OCI-M2 (cell line): ENCODE measurements around the gene SYT1.

Experiments
- DNase-seq: peaks from one replicate; lab custom pipeline; 2025; ENCODE audit not compliant: unreplicated experiment; lab: John Stamatoyannopoulos, UW

The SYT1 gene

GRCh38 chr12:79333144-79333543, 468.6 kb downstream of the SYT1 start:
- DNase-seq = no peak

GRCh38 chr12:79337662-79338290, 473.2 kb downstream of the SYT1 start:
- DNase-seq = no peak

GRCh38 chr12:79344855-79345847, 480.6 kb downstream of the SYT1 start:
- no peak for DNase-seq

- no peak for DNase-seq
Measured at GRCh38 chr12:79347866-79348265, 483.3 kb downstream of the SYT1 start.

- no peak for DNase-seq
Measured at GRCh38 chr12:79351251-79351650, 486.7 kb downstream of the SYT1 start.

GRCh38 chr12:79356216-79356615, 491.6 kb downstream of the SYT1 start:
- DNase-seq = no peak

- DNase-seq = no peak
Measured at GRCh38 chr12:79357048-79357447, 492.5 kb downstream of the SYT1 start.

GRCh38 chr12:79358716-79359300, 494.2 kb downstream of the SYT1 start:
- DNase-seq = no peak

- no peak for DNase-seq
Measured at GRCh38 chr12:79360286-79360685, 495.7 kb downstream of the SYT1 start.

GRCh38 chr12:79360936-79361335, 496.4 kb downstream of the SYT1 start:
- DNase-seq = no peak

- no peak for DNase-seq
Measured at GRCh38 chr12:79364197-79364596, 499.6 kb downstream of the SYT1 start.

- DNase-seq = no peak
Measured at GRCh38 chr12:79366374-79366773, 501.8 kb downstream of the SYT1 start.

GRCh38 chr12:79367032-79367589, 502.5 kb downstream of the SYT1 start:
- DNase-seq = no peak

GRCh38 chr12:79370021-79370420, 505.4 kb downstream of the SYT1 start:
- no peak for DNase-seq

GRCh38 chr12:79371226-79371625, 506.7 kb downstream of the SYT1 start:
- DNase-seq = no peak

GRCh38 chr12:79373896-79374499, 509.4 kb downstream of the SYT1 start:
- DNase-seq = no peak

GRCh38 chr12:79374545-79374944, 510.0 kb downstream of the SYT1 start:
- DNase-seq = no peak

- no peak for DNase-seq
Measured at GRCh38 chr12:79375050-79375449, 510.5 kb downstream of the SYT1 start.

GRCh38 chr12:79378496-79378895, 513.9 kb downstream of the SYT1 start:
- no peak for DNase-seq

GRCh38 chr12:79380402-79380801, 515.8 kb downstream of the SYT1 start:
- DNase-seq = no peak
